Mesothelial cell of epicardium (in vitro differentiated cells): ENCODE measurements around the gene PARD3. TPM values are rescaled to one million over a fixed set of nuclear protein-coding genes. Genes with fewer than 3 reads are reported as not detected.
"Not testable (repeated sequence)": the region's sequence is repeated elsewhere in the genome, so short reads cannot be mapped to it uniquely, and the experiment has no call there.

ENCODE experiments used
- DNase-seq, 2 experiments: peaks; one replicate each; pipeline ENCODE4 v3.0.0; 2021; ENCODE audit warnings: low spot score in 2 of 2; ENCODE audit not compliant: unreplicated experiment in 2 of 2
- H3K27ac Mint-ChIP-seq: 2 replicates; pipeline ENCODE4 v1.8.0; 2021; ENCODE audit warnings: mixed read lengths
- H3K27me3 Mint-ChIP-seq: 2 replicates; pipeline ENCODE4 v1.8.0; 2021; ENCODE audit warnings: low read depth, mixed read lengths
- H3K36me3 Mint-ChIP-seq: 2 replicates; pipeline ENCODE4 v1.8.0; 2021; ENCODE audit warnings: mixed read lengths
- H3K4me1 Mint-ChIP-seq: 2 replicates; pipeline ENCODE4 v1.8.0; 2021; ENCODE audit warnings: mixed read lengths
- H3K4me3 Mint-ChIP-seq: 2 replicates; pipeline ENCODE4 v1.8.0; 2021; ENCODE audit warnings: mild to moderate bottlenecking, moderate library complexity, mixed read lengths
- H3K9me3 Mint-ChIP-seq: 2 replicates; pipeline ENCODE4 v1.8.0; 2021; ENCODE audit warnings: mixed read lengths
- CTCF ChIP-seq: fragments of 200-600 bp; sonication (generic); IDR thresholded peaks from one replicate; pipeline ENCODE4 v1.5.0; 2021; ENCODE audit warnings: antibody characterized with exemption; ENCODE audit not compliant: unreplicated experiment
- total RNA-seq: library from RNA; stranded (reverse); gene quantifications from 3 replicates; pipeline ENCODE4 v1.2.1, GENCODE V29; 2021

The PARD3 gene
- total RNA-seq, 1 donor from 2014 or later = 73.2 TPM

DNA sequence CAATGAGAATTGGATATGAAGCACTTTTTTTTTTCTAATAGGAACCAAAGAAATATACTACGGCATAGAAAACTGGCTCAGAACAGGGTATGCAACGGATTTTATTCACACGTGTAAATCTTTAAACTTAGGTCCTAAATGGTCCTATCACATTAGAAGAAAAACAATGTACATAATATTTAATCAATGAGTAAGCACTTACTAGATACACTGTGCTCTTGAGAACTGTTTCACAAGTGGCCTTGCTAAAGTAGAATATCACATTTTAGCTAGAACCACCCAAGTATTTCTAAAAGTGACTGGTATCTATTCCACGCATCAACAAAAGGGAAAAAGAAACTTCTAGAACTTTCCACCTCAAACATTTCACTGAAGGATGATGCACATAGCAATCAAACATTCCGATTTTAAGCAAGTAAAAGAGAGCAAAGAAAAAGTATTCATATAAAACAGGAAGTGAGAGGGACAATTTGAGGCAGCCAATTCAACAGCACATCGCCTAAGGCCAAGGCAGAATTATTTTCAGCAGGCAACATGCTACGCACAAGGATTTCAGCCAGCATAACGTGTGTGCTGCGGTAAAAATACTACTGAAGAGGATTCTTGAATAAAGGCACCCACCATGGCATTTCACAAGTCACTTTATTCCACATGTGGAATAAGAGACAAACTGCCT, 55.8 kb downstream of the PARD3 start:
- H3K36me3 Mint-ChIP-seq = no peaks in the 10 kb centered on the region
- TF ChIP-seq CTCF = no peak
- H3K9me3 Mint-ChIP-seq = peaks cover 4% of the 10 kb centered on the region
- no peak for DNase-seq
- H3K27ac Mint-ChIP-seq = no peak overlapping the region
- no peak overlapping the region for H3K4me3 Mint-ChIP-seq
- H3K27me3 Mint-ChIP-seq = no peaks in the 10 kb centered on the region
- peaks cover 36% of the 10 kb centered on the region for H3K4me1 Mint-ChIP-seq

- no peak for DNase-seq
- Mint-ChIP-seq H3K27ac (peak overlapping the region; percentile 14), H3K9me3 (peaks cover 4% of the 10 kb centered on the region), H3K36me3 (no peaks in the 10 kb centered on the region), H3K4me3 (no peak overlapping the region), H3K27me3 (no peaks in the 10 kb centered on the region), H3K4me1 (peaks cover 34% of the 10 kb centered on the region)
- no peak for TF ChIP-seq CTCF
These were observed 56.6 kb downstream of the PARD3 start for GRCh38 chr10:34758447-34758996.

DNA sequence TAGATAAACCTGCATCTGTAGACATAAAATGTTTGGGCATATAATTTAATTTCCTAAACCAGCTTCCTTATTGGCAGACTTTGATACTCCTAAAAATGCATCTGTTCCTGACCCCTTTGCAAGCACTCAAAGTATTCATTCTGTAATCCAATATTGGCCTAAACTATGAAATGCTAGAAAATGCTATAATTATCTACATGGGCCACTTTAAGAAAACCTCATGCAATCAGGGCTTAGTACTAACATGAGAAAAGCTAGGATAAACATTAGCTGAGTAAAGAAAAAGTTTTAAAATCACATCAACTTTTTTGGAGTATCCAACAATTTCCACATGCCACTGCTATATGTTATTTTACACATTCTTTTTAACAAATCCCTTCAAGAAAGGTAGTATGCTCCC, 57.2 kb downstream of the PARD3 start:
- TF ChIP-seq CTCF = no peak
- H3K27me3 Mint-ChIP-seq = no peaks in the 10 kb centered on the region
- H3K4me3 Mint-ChIP-seq = no peak overlapping the region
- no peak overlapping the region for H3K27ac Mint-ChIP-seq
- H3K9me3 Mint-ChIP-seq = peaks cover 4% of the 10 kb centered on the region
- DNase-seq = no peak
- H3K4me1 Mint-ChIP-seq = peaks cover 39% of the 10 kb centered on the region
- no peaks in the 10 kb centered on the region for H3K36me3 Mint-ChIP-seq

GRCh38 chr10:34757181-34757580, 57.9 kb downstream of the PARD3 start:
- H3K27ac Mint-ChIP-seq, H3K4me3 Mint-ChIP-seq, H3K9me3 Mint-ChIP-seq, H3K36me3 Mint-ChIP-seq, DNase-seq, H3K27me3 Mint-ChIP-seq: not testable (repeated sequence)
- peaks cover 41% of the 10 kb centered on the region for H3K4me1 Mint-ChIP-seq

GRCh38 chr10:34756584-34756983, 58.5 kb downstream of the PARD3 start:
- no peaks in the 10 kb centered on the region for H3K27me3 Mint-ChIP-seq
- H3K9me3 Mint-ChIP-seq = peaks cover 4% of the 10 kb centered on the region
- H3K4me1 Mint-ChIP-seq = peaks cover 41% of the 10 kb centered on the region
- no peak for DNase-seq
- H3K36me3 Mint-ChIP-seq = no peaks in the 10 kb centered on the region
- no peak for TF ChIP-seq CTCF
- H3K4me3 Mint-ChIP-seq = no peak overlapping the region
- no peak overlapping the region for H3K27ac Mint-ChIP-seq

GRCh38 chr10:34753014-34753757, 61.9 kb downstream of the PARD3 start:
- Mint-ChIP-seq H3K27me3 (no peaks in the 10 kb centered on the region), H3K9me3 (no peaks in the 10 kb centered on the region), H3K27ac (peak overlapping the region; percentile 7), H3K4me1 (peaks cover 28% of the 10 kb centered on the region), H3K36me3 (no peaks in the 10 kb centered on the region), H3K4me3 (no peak overlapping the region)
- TF ChIP-seq CTCF = no peak
- no peak for DNase-seq
